Measurements from ENCODE around the gene KPNA1. TPM values are rescaled to one million over a fixed set of nuclear protein-coding genes. Genes with fewer than 3 reads are reported as not detected.
A peak's percentile ranks its signal among the peaks of the same experiment; 100 is the strongest.

The KPNA1 gene
- total and polyA plus RNA-seq, 2 of the 13 experiments (the other 11 are each of a cell fraction or from before 2014, with no cell fraction given), result 15.4 to 30.0 TPM

GRCh38 chr3:122383771-122384697 lies 130.7 kb downstream of the KPNA1 start, which contains the start of gene FAM162A (continued):
- TF ChIP-seq ZNF609 (CRISPR knock-in tag; IDR thresholded peaks at IDR 0.05; ENCODE audit: borderline replicate concordance) (peak; percentile 82), HMG20B (CRISPR knock-in tag; conservative IDR thresholded peaks at IDR 0.05) (no peak; the same call in 1 of the 2 replicates), TFDP2 (CRISPR knock-in tag; IDR thresholded peaks at IDR 0.05) (peak; percentile 74), ZNF44 (CRISPR knock-in tag; IDR thresholded peaks at IDR 0.05) (no peak; the same call in 1 of the 2 replicates), KDM5B (CRISPR knock-in tag; IDR thresholded peaks at IDR 0.05; ENCODE audit: borderline replicate concordance) (peak; percentile 86; the same call in 1 of the 2 replicates)
- TF ChIP-seq, protein P1, sequence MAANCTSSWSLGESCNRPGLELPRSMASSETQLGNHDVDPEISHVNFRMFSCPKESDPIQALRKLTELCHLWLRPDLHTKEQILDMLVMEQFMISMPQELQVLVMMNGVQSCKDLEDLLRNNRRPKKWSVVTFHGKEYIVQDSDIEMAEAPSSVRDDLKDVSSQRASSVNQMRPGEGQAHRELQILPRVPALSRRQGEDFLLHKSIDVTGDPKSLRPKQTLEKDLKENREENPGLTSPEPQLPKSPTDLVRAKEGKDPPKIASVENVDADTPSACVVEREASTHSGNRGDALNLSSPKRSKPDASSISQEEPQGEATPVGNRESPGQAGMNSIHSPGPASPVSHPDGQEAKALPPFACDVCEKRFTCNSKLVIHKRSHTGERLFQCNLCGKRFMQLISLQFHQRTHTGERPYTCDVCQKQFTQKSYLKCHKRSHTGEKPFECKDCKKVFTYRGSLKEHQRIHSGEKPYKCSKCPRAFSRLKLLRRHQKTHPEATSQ (CRISPR knock-in tag; IDR thresholded peaks at IDR 0.05; ENCODE audit: borderline replicate concordance), result peak; percentile 72; the same call in 1 of the 2 replicates

Measured in HepG2 (cell line).